H1 (cell line): Measurements from ENCODE around the gene ARHGAP28. TPM values are rescaled to one million over a fixed set of nuclear protein-coding genes. Genes with fewer than 3 reads are reported as not detected.

ENCODE experiments used
- CTCF ChIA-PET: fragments of 300-600 bp; sonication (Branson Sonifier 250); formaldehyde crosslinking; loops from one replicate; lab custom pipeline; 2021; ENCODE audit not compliant: partially characterized antibody; lab: Charles Lee
- POLR2A ChIA-PET: fragments of 300-600 bp; sonication (Branson Sonifier 250); formaldehyde crosslinking; loops from one replicate; lab custom pipeline; 2021; ENCODE audit warnings: inconsistent platforms; ENCODE audit not compliant: partially characterized antibody; lab: Charles Lee
- DNase-seq, 2 experiments: peaks; one replicate each; pipeline versions ENCODE4 v3.0.0 to v3.0.0-alpha.2; 2010 to 2022; ENCODE audit warnings: low spot score in 2 of 2, low read depth in 1 of 2, mixed read lengths in 1 of 2
- FAIRE-seq: peaks from 2 replicates; lab custom pipeline; 2011; peaks lifted over from hg19 to GRCh38; lab: Jason Lieb, UNC
- H2AFZ ChIP-seq: 2 replicates; pipeline ENCODE4 v1.8.1; 2012; ENCODE audit warnings: low read length, inconsistent platforms
- H2AK5ac ChIP-seq: 2 replicates; pipeline ENCODE4 v1.6.1; 2013; ENCODE audit warnings: low read depth, low read length
- H2BK120ac ChIP-seq: replicated peaks from 2 replicates; pipeline ENCODE3; 2013; ENCODE audit warnings: low read depth, low read length, inconsistent platforms
- H2BK12ac ChIP-seq: 2 replicates; pipeline ENCODE4 v1.6.1; 2013; ENCODE audit warnings: low read depth, low read length
- H2BK15ac ChIP-seq: 2 replicates; pipeline ENCODE4 v1.6.1; 2013; ENCODE audit warnings: low read length
- H2BK20ac ChIP-seq: 2 replicates; pipeline ENCODE4 v1.6.1; 2013; ENCODE audit warnings: low read length
- H2BK5ac ChIP-seq: 2 replicates; pipeline ENCODE4 v1.6.1; 2013; ENCODE audit warnings: low read depth, low read length
- H3K14ac ChIP-seq: 2 replicates; pipeline ENCODE4 v1.6.1; 2013; ENCODE audit warnings: inconsistent platforms; ENCODE audit not compliant: insufficient read length
- H3K18ac ChIP-seq: 2 replicates; pipeline ENCODE4 v1.6.1; 2013; ENCODE audit warnings: low read length; ENCODE audit errors: extremely low read depth
- H3K23ac ChIP-seq: 2 replicates; pipeline ENCODE4 v1.6.1; 2013; ENCODE audit warnings: inconsistent platforms; ENCODE audit not compliant: insufficient read length
- H3K23me2 ChIP-seq: 2 replicates; pipeline ENCODE4 v1.6.1; 2013; ENCODE audit warnings: low read depth, low read length
- H3K27ac ChIP-seq: 2 replicates; pipeline ENCODE4 v1.6.1; 2011; ENCODE audit warnings: low read depth, low read length, inconsistent platforms
- H3K27me3 ChIP-seq, 4 experiments: replicated peaks in 1 of 4; 1 replicate in 1 of 4; 2 replicates in 3 of 4; pipeline versions ENCODE4 v1.6.1 to v1.8.1; 2011 to 2013; ENCODE audit warnings: low read length in 3 of 4, mild to moderate bottlenecking in 3 of 4, inconsistent platforms in 2 of 4, mixed read lengths in 2 of 4, moderate library complexity in 1 of 4; ENCODE audit not compliant: control insufficient read depth in 3 of 4, insufficient read depth in 3 of 4; ENCODE audit errors: extremely low read depth in 1 of 4
- H3K36me3 ChIP-seq, 4 experiments: 2 replicates each; pipeline versions ENCODE4 v1.6.1 to v1.8.1; 2011 to 2013; ENCODE audit warnings: mild to moderate bottlenecking in 4 of 4, low read length in 3 of 4, moderate library complexity in 2 of 4, control low read depth in 1 of 4, inconsistent platforms in 1 of 4; ENCODE audit not compliant: insufficient read depth in 4 of 4, control insufficient read depth in 2 of 4
- H3K4ac ChIP-seq: replicated peaks from 2 replicates; pipeline ENCODE3; 2013; ENCODE audit warnings: low read length, low read depth, mixed read lengths, inconsistent platforms; ENCODE audit not compliant: insufficient read length
- H3K4me1 ChIP-seq, 4 experiments: replicated peaks in 1 of 4; 1 replicate in 1 of 4; 2 replicates in 3 of 4; pipeline versions ENCODE4 v1.6.1 to v1.8.1; 2011 to 2013; ENCODE audit warnings: low read length in 3 of 4, inconsistent platforms in 2 of 4, mixed read lengths in 1 of 4; ENCODE audit not compliant: insufficient read depth in 4 of 4, control insufficient read depth in 3 of 4
- H3K4me2 ChIP-seq, 2 experiments: 2 replicates each; pipeline versions ENCODE4 v1.6.1 to v1.8.1; 2011 to 2013; ENCODE audit warnings: low read depth in 2 of 2, low read length in 2 of 2, control low read depth in 1 of 2, inconsistent platforms in 1 of 2, mild to moderate bottlenecking in 1 of 2; ENCODE audit not compliant: insufficient read depth in 1 of 2
- H3K4me3 ChIP-seq, 4 experiments: fragments of 200-600, 300-600 bp in 1 of 4; sonication (generic), shearing (Covaris generic), sonication (Bioruptor Twin) in 1 of 4; 2 replicates each; pipeline versions ENCODE4 v1.5.1 to v1.8.1; 2011 to 2016; ENCODE audit warnings: low read length in 4 of 4, low read depth in 3 of 4, control low read depth in 2 of 4, inconsistent platforms in 2 of 4, mild to moderate bottlenecking in 2 of 4, mixed read lengths in 1 of 4, moderate library complexity in 1 of 4; ENCODE audit not compliant: insufficient read depth in 2 of 4; ENCODE audit errors: extremely low read depth in 1 of 4
- H3K56ac ChIP-seq: replicated peaks from 2 replicates; pipeline ENCODE3; 2013; ENCODE audit warnings: low read depth, mild to moderate bottlenecking, mixed read lengths, low read length, inconsistent platforms; ENCODE audit not compliant: insufficient read length
- H3K79me1 ChIP-seq: 2 replicates; pipeline ENCODE4 v1.6.1; 2013; ENCODE audit warnings: low read depth, low read length, control low read depth
- H3K79me2 ChIP-seq, 2 experiments: 2 replicates each; pipeline versions ENCODE4 v1.6.1 to v1.8.1; 2012 to 2013; ENCODE audit warnings: low read length in 2 of 2, mild to moderate bottlenecking in 2 of 2, inconsistent platforms in 1 of 2; ENCODE audit not compliant: insufficient read depth in 2 of 2, control insufficient read depth in 1 of 2
- H3K9ac ChIP-seq, 4 experiments: replicated peaks in 1 of 4; 1 replicate in 1 of 4; 2 replicates in 3 of 4; pipeline versions ENCODE4 v1.6.1 to v1.8.1; 2011 to 2013; ENCODE audit warnings: low read depth in 3 of 4, low read length in 3 of 4, control low read depth in 2 of 4, mild to moderate bottlenecking in 2 of 4, moderate library complexity in 2 of 4, inconsistent platforms in 1 of 4; ENCODE audit errors: extremely low read depth in 1 of 4
- H3K9me3 ChIP-seq, 2 experiments: 2 replicates each; pipeline versions ENCODE4 v1.6.1 to v1.8.1; 2012 to 2013; ENCODE audit warnings: mild to moderate bottlenecking in 2 of 2, moderate library complexity in 2 of 2, control low read depth in 1 of 2, inconsistent platforms in 1 of 2, low read depth in 1 of 2, low read length in 1 of 2, mixed read lengths in 1 of 2; ENCODE audit not compliant: insufficient read depth in 2 of 2
- H4K20me1 ChIP-seq, 2 experiments: replicated peaks in 1 of 2; 2 replicates each; pipeline versions ENCODE3 to v1.8.1; 2011 to 2013; ENCODE audit warnings: inconsistent platforms in 2 of 2, low read length in 2 of 2, mild to moderate bottlenecking in 1 of 2; ENCODE audit not compliant: insufficient read depth in 2 of 2, control insufficient read depth in 1 of 2
- H4K5ac ChIP-seq: 2 replicates; pipeline ENCODE4 v1.6.1; 2013; ENCODE audit warnings: low read length, low read depth, mixed read lengths, inconsistent platforms; ENCODE audit not compliant: insufficient read length
- H4K8ac ChIP-seq: 2 replicates; pipeline ENCODE4 v1.8.0; 2013; ENCODE audit warnings: mild to moderate bottlenecking, moderate library complexity, low read length, inconsistent platforms; ENCODE audit not compliant: insufficient read depth; ENCODE audit errors: extremely low read depth
- H4K91ac ChIP-seq: replicated peaks from 2 replicates; pipeline ENCODE3; 2013; ENCODE audit warnings: low read length, mixed read lengths, inconsistent platforms; ENCODE audit not compliant: insufficient read length
- POLR2AphosphoS5 ChIP-seq: IDR thresholded peaks from 2 replicates; pipeline ENCODE4 v1.6.1; 2011; ENCODE audit warnings: low read depth, low read length
- WGBS, 2 experiments: shearing (Covaris generic) in 1 of 2; methylation state at CpG; one replicate each; pipeline versions ENCODE4 v1.1.6 to v1.1.7; 2013 to 2015; ENCODE audit warnings: low lambda C conversion rate in 2 of 2, mixed read lengths in 2 of 2, inconsistent platforms in 1 of 2, low coverage in 1 of 2, missing lambda C conversion rate in 1 of 2; ENCODE audit not compliant: insufficient replicate concordance in 2 of 2, insufficient coverage in 1 of 2, insufficient read length in 1 of 2; ENCODE audit errors: extremely low coverage in 1 of 2, missing lambda C conversion rate in 1 of 2; 5-methylcytosine and 5-hydroxymethylcytosine counted together
- polyA plus RNA-seq, 7 experiments: library from polyadenylated mRNA; depleted of rRNA in 3 of 7; stranded (reverse) in 5 of 7; unstranded in 2 of 7; fragments of >200 nt in 5 of 7; fragments of 200-250 nt in 2 of 7; gene quantifications; 1 replicate in 5 of 7; 2 replicates in 1 of 7; 4 replicates in 1 of 7; pipeline versions ENCODE4 v1.2.1 to v1.2.3, GENCODE V29; 2011 to 2013; ENCODE audit warnings: missing spikeins in 2 of 7, mixed read lengths in 2 of 7
- total RNA-seq: library from RNA; stranded (reverse); fragmentation: NEBNext Ultra II Directional; extraction: Animal tissue kit (Norgen Biotek cat#: 25700); gene quantifications from 2 replicates; pipeline ENCODE4 v1.2.1, GENCODE V29; 2021

Gene ARHGAP28
- total and polyA plus RNA-seq, 2 of the 8 experiments (the other 6 are each of a cell fraction or from before 2014, with no cell fraction given): 2.9 to 14.4 TPM

DNA sequence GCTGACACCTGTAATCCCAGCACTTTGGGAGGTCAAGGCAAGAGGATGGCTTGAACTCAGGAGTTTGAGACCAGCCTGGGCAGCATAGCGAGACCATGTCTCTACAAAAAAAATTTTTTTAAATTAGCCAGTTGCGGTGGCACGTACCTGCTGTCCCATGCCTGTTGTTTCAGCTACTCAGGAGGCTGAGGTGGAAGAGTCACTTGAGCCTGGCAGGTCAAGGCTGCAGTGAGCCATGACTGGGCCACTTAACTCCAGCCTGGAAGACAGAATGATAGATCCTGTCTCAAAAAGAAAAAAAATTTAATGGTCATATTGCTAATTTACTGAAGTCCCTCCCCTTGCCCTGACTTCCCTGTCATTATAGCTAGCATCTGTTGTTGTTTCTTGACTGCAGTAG lies 112.6 kb downstream of the ARHGAP28 start:
- H3K4me1 ChIP-seq: peaks cover 0 to 5% (median 0%) of the 10 kb centered on the region in 4 experiments; a peak in 1 of 7 replicates
- H4K91ac ChIP-seq: no peak overlapping the region
- no peak overlapping the region for H2AK5ac ChIP-seq
- H3K79me2 ChIP-seq: no peaks in the 10 kb centered on the region
- no peak overlapping the region for H3K14ac ChIP-seq
- no peak for DNase-seq
- no peak overlapping the region for H2BK20ac ChIP-seq
- POLR2A ChIA-PET: no interaction called here
- H3K9ac ChIP-seq: no peak overlapping the region
- no peaks in the 10 kb centered on the region for H3K36me3 ChIP-seq
- no peak overlapping the region for H3K4me3 ChIP-seq
- WGBS, 2 experiments: 72% methylated on average over 3 of the region's 3 CpGs; no CpG with 5 or more reads in 1 of the 2 experiments
- no peak overlapping the region for H3K18ac ChIP-seq
- no peak overlapping the region for H2BK15ac ChIP-seq
- H3K4ac ChIP-seq: no peak overlapping the region
- no peaks in the 10 kb centered on the region for H3K9me3 ChIP-seq
- CTCF ChIA-PET: no interaction called here
- H3K27me3 ChIP-seq: no peaks in the 10 kb centered on the region
- no peak overlapping the region for H3K27ac ChIP-seq
- H2BK5ac ChIP-seq: no peak overlapping the region
- FAIRE-seq: no peak
- no peak overlapping the region for H2BK12ac ChIP-seq
- no peak overlapping the region for H4K5ac ChIP-seq
- no peak for TF ChIP-seq POLR2AphosphoS5
- H4K20me1 ChIP-seq: no peaks in the 10 kb centered on the region
- H2AFZ ChIP-seq: no peak overlapping the region
- H2BK120ac ChIP-seq: no peak overlapping the region
- no peak overlapping the region for H3K23ac ChIP-seq
- H3K79me1 ChIP-seq: no peaks in the 10 kb centered on the region
- no peak overlapping the region for H3K56ac ChIP-seq
- no peaks in the 10 kb centered on the region for H3K23me2 ChIP-seq
- no peak overlapping the region for H4K8ac ChIP-seq
- H3K4me2 ChIP-seq: no peak overlapping the region
